ENCODE results near the gene MKRN2OS. TPM values are rescaled to one million over a fixed set of nuclear protein-coding genes. Genes with fewer than 3 reads are reported as not detected.

The MKRN2OS gene
- total RNA-seq, 1 donor from 2014 or later: not detected

DNA sequence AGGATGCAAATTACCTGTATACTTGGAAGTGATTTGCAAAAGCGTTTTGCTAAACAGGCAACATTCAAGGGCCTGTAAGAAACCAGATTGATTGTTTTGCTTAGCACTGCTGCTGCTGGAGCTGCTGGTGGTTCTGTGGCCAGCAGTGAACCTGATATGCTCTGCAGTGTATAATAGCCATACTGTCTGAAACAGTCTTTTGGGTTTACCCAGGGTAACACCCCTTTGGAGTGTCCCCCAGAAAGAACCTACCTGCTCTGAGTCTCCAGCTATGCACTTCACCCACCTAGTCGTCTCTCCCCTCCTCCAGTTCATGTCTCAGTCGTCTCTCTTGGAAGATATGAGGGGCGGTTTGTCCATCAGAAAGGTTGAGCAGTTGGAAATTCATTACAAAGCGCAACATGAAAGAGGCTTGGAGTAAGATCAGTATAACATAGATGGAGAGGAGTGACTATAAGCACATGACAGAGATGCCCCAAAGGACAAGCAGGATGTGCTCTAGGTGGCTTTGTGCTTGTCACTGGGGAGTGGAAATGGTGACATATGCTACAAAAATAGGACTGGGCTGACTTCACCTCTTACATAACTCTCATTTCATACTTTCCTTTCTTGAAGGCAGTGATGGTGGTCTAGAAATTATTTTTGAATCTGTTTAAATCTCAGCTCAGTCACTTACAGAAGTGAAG is 15.3 kb upstream of the MKRN2OS start:
- Mint-ChIP-seq H3K4me3 (ENCODE audit: unreplicated experiment) (no peak overlapping the region), H3K9me3 (ENCODE audit: unreplicated experiment) (no peaks in the 10 kb centered on the region), H3K36me3 (ENCODE audit: low read depth, unreplicated experiment) (no peaks in the 10 kb centered on the region), H3K27me3 (ENCODE audit: unreplicated experiment) (peaks cover 4% of the 10 kb centered on the region), H3K27ac (ENCODE audit: unreplicated experiment) (no peak overlapping the region), H3K4me1 (ENCODE audit: unreplicated experiment) (peaks cover 13% of the 10 kb centered on the region)
- no peak for DNase-seq (ENCODE audit: low spot score)
- TF ChIP-seq, protein P1, sequence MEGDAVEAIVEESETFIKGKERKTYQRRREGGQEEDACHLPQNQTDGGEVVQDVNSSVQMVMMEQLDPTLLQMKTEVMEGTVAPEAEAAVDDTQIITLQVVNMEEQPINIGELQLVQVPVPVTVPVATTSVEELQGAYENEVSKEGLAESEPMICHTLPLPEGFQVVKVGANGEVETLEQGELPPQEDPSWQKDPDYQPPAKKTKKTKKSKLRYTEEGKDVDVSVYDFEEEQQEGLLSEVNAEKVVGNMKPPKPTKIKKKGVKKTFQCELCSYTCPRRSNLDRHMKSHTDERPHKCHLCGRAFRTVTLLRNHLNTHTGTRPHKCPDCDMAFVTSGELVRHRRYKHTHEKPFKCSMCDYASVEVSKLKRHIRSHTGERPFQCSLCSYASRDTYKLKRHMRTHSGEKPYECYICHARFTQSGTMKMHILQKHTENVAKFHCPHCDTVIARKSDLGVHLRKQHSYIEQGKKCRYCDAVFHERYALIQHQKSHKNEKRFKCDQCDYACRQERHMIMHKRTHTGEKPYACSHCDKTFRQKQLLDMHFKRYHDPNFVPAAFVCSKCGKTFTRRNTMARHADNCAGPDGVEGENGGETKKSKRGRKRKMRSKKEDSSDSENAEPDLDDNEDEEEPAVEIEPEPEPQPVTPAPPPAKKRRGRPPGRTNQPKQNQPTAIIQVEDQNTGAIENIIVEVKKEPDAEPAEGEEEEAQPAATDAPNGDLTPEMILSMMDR (IDR thresholded peaks at IDR 0.05; ENCODE audit: unreplicated experiment): no peak

DNA sequence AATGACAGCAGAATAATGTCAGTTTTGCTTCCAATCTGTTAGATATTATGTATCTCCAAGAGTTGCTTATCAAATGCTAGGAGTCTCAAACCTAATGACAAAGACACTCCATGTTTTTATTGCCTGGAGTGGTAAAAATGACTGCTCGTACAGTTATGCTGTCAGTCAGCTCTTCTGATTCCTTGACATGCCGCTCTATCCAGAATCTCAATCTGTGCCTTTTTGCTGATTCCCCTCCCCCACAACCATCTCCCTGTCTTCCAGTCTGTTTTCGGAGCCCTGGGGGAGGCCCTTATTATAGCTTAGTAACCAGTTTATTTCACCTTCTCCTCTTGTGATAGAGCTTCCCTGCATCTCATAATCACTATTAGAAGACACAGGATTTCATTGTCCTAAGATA is 14.2 kb upstream of the MKRN2OS start:
- no peaks in the 10 kb centered on the region for H3K36me3 Mint-ChIP-seq (ENCODE audit: low read depth, unreplicated experiment)

DNA sequence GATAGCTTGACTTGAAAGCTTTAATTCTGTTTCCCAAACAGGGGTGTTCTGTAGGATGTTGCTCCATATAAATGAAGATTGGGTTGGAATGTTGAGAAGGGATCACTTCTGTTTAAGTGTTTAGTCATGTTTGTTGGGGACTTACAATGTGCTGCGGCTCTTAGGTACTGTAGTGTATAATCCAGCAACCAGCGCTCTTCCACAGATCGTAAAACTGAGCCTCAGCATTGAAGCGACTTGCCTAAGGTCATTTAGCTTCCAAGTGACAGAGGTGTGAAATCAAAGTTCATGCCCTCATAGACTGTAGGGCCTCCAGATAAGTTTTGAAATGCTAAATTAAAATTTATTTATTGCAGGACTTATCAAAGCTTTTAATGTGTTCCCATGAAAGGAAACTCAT is 13.4 kb upstream of the MKRN2OS start:
- no peak for DNase-seq (ENCODE audit: low spot score)
- Mint-ChIP-seq H3K36me3 (ENCODE audit: low read depth, unreplicated experiment) (no peaks in the 10 kb centered on the region), H3K4me1 (ENCODE audit: unreplicated experiment) (peaks cover 13% of the 10 kb centered on the region), H3K27me3 (ENCODE audit: unreplicated experiment) (peaks cover 4% of the 10 kb centered on the region), H3K27ac (ENCODE audit: unreplicated experiment) (no peak overlapping the region), H3K9me3 (ENCODE audit: unreplicated experiment) (no peaks in the 10 kb centered on the region), H3K4me3 (ENCODE audit: unreplicated experiment) (peak overlapping the region; percentile 98)
- TF ChIP-seq, protein P1 (IDR thresholded peaks at IDR 0.05; ENCODE audit: unreplicated experiment): no peak

More for the DNA sequence above, 14.2 kb upstream of the MKRN2OS start:
- Mint-ChIP-seq H3K4me3 (ENCODE audit: unreplicated experiment) (no peak overlapping the region), H3K27me3 (ENCODE audit: unreplicated experiment) (peaks cover 4% of the 10 kb centered on the region), H3K9me3 (ENCODE audit: unreplicated experiment) (no peaks in the 10 kb centered on the region), H3K27ac (ENCODE audit: unreplicated experiment) (no peak overlapping the region), H3K4me1 (ENCODE audit: unreplicated experiment) (peaks cover 13% of the 10 kb centered on the region)
- no peak for DNase-seq (ENCODE audit: low spot score)
- TF ChIP-seq, protein P1 (IDR thresholded peaks at IDR 0.05; ENCODE audit: unreplicated experiment): no peak

DNA sequence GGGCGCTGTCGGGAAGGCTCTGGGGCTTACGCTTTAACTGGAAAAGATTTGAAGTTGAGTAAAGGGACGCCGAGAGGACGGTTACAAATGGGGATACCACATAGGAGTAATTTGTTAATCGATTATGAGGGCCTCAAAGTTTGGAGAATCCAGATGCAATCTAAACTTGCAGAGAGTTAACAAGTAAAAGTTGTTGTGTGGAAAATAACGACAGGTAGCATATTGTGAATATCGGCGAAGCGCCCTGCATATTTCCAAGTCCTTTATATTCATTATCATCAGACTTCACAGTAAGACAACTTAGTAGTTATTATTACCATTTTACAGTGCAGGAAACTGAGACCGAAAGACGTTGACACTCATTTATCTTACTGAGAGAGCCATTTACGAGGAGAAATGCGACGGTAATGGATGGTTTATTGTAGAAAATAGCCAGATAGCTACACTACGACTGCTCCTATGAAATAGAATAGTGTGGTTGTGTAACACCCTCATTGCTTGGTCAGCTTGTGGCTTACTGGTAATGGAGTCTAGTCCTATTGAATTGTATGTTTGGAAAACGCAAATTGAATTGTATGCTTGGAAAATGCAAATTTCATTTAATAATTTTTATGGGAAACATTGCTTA is 12.3 kb upstream of the MKRN2OS start:
- no peak for DNase-seq (ENCODE audit: low spot score)
- TF ChIP-seq, protein P1 (IDR thresholded peaks at IDR 0.05; ENCODE audit: unreplicated experiment): no peak
- Mint-ChIP-seq H3K4me1 (ENCODE audit: unreplicated experiment) (peaks cover 13% of the 10 kb centered on the region), H3K36me3 (ENCODE audit: low read depth, unreplicated experiment) (no peaks in the 10 kb centered on the region), H3K9me3 (ENCODE audit: unreplicated experiment) (no peaks in the 10 kb centered on the region), H3K27me3 (ENCODE audit: unreplicated experiment) (peaks cover 4% of the 10 kb centered on the region), H3K27ac (ENCODE audit: unreplicated experiment) (peak overlapping the region; percentile 90), H3K4me3 (ENCODE audit: unreplicated experiment) (peak overlapping the region; percentile 98)

Measured in endothelial cell (in vitro differentiated cells).